Activated CD4-positive, alpha-beta memory T cell treated with anti-CD3 and anti-CD28 coated beads for 36 hours (primary cell): ENCODE results near the gene ADGRF3. TPM values are rescaled to one million over a fixed set of nuclear protein-coding genes. Genes with fewer than 3 reads are reported as not detected.

Source experiments
- CTCF ChIA-PET: fragments of 350-600 bp; sonication (Branson Sonifier 250); formaldehyde crosslinking; loops from one replicate; lab custom pipeline; 2021; ENCODE audit warnings: antibody characterized with exemption, inconsistent platforms; lab: Charles Lee
- POLR2A ChIA-PET: fragments of 350-600 bp; sonication (Branson Sonifier 250); formaldehyde crosslinking; loops from one replicate; lab custom pipeline; 2021; ENCODE audit warnings: antibody characterized with exemption; lab: Charles Lee
- DNase-seq: peaks from one replicate; pipeline ENCODE4 v3.0.0-alpha.2; 2020
- H3K27ac Mint-ChIP-seq: one replicate; pipeline ENCODE4 v1.8.0; 2021; ENCODE audit warnings: mixed read lengths
- H3K27me3 Mint-ChIP-seq: one replicate; pipeline ENCODE4 v1.8.0; 2021; ENCODE audit warnings: mixed read lengths
- H3K36me3 Mint-ChIP-seq: one replicate; pipeline ENCODE4 v1.8.0; 2021; ENCODE audit warnings: mixed read lengths
- H3K4me1 Mint-ChIP-seq: one replicate; pipeline ENCODE4 v1.8.0; 2021; ENCODE audit warnings: low read depth, mixed read lengths
- H3K4me3 Mint-ChIP-seq: one replicate; pipeline ENCODE4 v1.8.0; 2021; ENCODE audit warnings: mild to moderate bottlenecking, mixed read lengths
- H3K9me3 Mint-ChIP-seq: one replicate; pipeline ENCODE4 v1.8.0; 2021; ENCODE audit warnings: mixed read lengths
- intact Hi-C: fragments of 100-400 bp; cut with micrococcal nuclease; formaldehyde crosslinking; loops from one replicate; pipeline ENCODE4 v1.15.1; 2023
- total RNA-seq, 2 experiments: library from RNA; stranded (reverse); gene quantifications; one replicate each; pipeline ENCODE4 v1.2.3, GENCODE V29; 2021

ADGRF3 gene
- total RNA-seq, 2 experiments from 2014 or later = 1.4 to 3.7 TPM

DNA sequence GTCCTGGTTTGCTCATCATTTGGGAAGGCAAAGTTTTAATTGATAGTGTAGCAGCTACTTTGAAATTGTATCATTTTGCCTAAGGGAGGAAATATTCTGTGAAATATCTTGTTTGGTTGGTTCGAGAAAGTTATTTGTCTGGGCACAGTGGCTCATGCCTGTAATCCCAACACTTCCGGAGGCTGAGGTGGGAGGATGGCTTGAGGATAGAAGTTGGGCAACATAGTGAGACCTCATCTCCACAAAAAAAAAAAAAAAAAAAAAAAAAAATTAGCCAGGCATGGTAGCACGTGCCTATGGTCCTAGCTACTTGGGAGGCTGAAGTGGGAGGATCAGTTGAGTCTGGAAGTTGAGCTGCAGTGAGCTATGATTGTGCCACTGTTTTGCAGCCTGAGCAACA lies 3.1 kb upstream of the ADGRF3 start:
- ChIA-PET POLR2A (no interaction called here), CTCF (no interaction called here)
- no peaks in the 10 kb centered on the region for H3K27me3 Mint-ChIP-seq
- no peak for DNase-seq
- H3K4me1 Mint-ChIP-seq = peaks cover 44% of the 10 kb centered on the region
- no peaks in the 10 kb centered on the region for H3K9me3 Mint-ChIP-seq
- intact Hi-C loops = loop anchor here (5.0 kb wide), 1 partner anchor 1307 kb away; the partner anchor contains the start of gene EFR3B
- no peak overlapping the region for H3K27ac Mint-ChIP-seq
- no peak overlapping the region for H3K4me3 Mint-ChIP-seq
- H3K36me3 Mint-ChIP-seq = peaks cover 20% of the 10 kb centered on the region

DNA sequence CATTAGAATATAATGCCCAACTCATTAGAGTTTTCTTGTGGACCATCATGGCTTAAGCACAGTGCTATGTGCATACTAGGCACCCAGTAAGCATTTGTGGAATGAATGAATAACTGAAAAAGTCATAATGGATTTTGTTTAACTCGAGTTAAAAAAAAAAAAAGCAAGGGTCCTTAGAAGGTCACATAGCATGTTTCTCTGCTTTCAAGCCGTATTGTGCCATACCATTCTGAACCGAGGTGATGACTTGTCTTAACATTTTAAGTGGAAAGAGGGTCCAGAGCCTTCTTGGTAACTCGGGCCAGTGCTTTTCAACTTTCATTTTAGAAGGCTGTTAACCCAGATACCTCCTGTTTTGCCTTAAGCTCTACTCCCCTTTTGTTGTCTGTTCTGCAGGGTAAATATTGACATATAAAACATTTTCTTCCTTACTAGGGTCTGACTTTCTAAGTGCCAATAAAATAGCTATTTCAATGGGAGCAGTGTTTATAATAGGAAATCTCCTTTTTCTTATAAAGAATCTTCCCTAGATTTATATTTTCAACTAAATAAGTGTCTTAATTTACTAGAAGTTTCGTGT lies 787 bp upstream of the ADGRF3 start:
- H3K27ac Mint-ChIP-seq = peak overlapping the region; percentile 94
- peak overlapping the region; percentile 93 for H3K4me3 Mint-ChIP-seq
- intact Hi-C loops = loop anchor here (2.0 to 5.0 kb wide), 2 partner anchors 13 to 1305 kb away; partner anchors contain the start of gene EFR3B
- CTCF ChIA-PET = interaction anchor here (0.6 to 1.3 kb wide), 2 partner anchors 103 to 154 kb away, joined by 3 to 7 read pairs; partner anchors contain the start of genes HADHA and HADHB
- H3K36me3 Mint-ChIP-seq = peaks cover 14% of the 10 kb centered on the region
- POLR2A ChIA-PET = interaction anchor here (0.8 to 3.7 kb wide), 5 partner anchors 9 to 313 kb away, joined by 3 to 34 read pairs (median 4); partner anchors contain the start of genes HADHA, HADHB and RAB10
- DNase-seq = no peak
- peaks cover 41% of the 10 kb centered on the region for H3K4me1 Mint-ChIP-seq
- H3K27me3 Mint-ChIP-seq = no peaks in the 10 kb centered on the region
- no peaks in the 10 kb centered on the region for H3K9me3 Mint-ChIP-seq

DNA sequence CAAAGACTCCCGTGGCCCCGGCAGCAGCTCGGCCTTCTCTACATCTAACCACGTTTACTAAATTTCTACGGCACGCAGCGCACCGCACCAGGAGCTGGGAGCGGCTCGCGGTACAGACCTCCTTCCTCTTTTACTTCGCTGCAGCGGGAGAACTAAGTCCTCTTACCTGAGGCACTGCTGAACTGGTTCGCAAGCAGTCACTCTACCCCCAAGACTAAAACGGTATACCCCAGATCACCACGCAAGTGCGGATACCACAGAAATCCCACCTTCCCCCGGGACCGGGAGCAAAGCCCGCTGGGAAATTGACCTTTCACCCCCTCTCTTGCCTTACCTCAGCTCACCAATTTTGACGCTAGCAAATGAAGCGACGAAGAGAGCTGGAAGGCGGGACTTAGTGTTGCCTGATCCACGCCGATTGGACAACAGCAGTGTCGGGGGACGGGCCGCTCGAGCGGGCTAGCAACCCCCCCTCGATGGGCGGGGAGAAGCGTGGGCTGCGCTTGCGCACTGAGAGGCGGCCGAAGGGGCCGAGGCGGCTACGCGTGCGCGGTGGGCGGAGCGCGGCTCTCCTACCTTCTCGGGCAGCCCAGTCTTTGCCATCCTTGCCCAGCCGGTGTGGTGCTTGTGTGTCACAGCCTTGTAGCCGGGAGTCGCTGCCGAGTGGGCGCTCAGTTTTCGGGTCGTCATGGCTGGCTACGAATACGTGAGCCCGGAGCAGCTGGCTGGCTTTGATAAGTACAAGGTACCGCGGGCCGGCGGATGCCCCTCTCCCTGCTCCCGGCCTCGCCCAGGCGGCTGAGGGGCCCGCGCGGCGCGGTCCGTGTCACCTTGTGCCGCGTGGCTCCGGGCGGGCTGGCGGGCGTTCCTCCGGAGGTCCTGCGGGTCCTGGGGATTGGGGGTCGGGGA lies 790 bp downstream of the ADGRF3 start, which contains the start of gene SELENOI:
SELENOI (plus strand) TSS at position 599 of the 909 bp plus-strand sequence; CDS start at position 689, 90 bp downstream.
- Mint-ChIP-seq H3K27ac (peak within 1 kb of the TSS; percentile 94), H3K36me3 (peaks cover 14% of the 10 kb centered on the region), H3K4me3 (peak within 1 kb of the TSS; percentile 93), H3K27me3 (no peaks in the 10 kb centered on the region), H3K4me1 (peaks cover 33% of the 10 kb centered on the region), H3K9me3 (no peaks in the 10 kb centered on the region)
- intact Hi-C loops = loop anchor here (2.0 to 5.0 kb wide), 3 partner anchors 15 to 1303 kb away; partner anchors contain the start of genes EFR3B, HADHA and HADHB
- ChIA-PET CTCF (interaction anchor here (0.9 to 1.5 kb wide), 5 partner anchors 9 to 161 kb away, joined by 3 to 8 read pairs (median 7); partner anchors contain the start of genes HADHA and HADHB), POLR2A (interaction anchor here (0.7 to 3.7 kb wide), 8 partner anchors 8 to 312 kb away, joined by 3 to 34 read pairs (median 4); partner anchors contain the start of genes HADHA, HADHB and RAB10)
- peak; percentile 100 for DNase-seq

DNA sequence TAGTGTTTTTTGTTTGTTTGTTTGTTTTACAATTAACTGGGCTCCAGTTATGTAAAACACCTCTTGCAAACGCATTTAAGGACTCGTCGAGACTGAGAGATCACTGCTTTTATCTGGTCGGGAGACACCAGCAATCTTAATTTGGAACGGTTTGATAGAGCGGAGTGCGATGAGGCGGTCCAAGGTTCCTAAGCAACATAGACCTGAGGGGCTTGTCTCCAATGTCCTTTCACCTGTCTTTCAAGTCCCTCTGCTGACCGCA lies 1.4 kb downstream of the ADGRF3 start:
- intact Hi-C loops = loop anchor here (2.0 to 5.0 kb wide), 2 partner anchors 100 to 1303 kb away; partner anchors contain the start of genes EFR3B, HADHA and HADHB
- peaks cover 31% of the 10 kb centered on the region for H3K4me1 Mint-ChIP-seq
- POLR2A ChIA-PET = interaction anchor here (0.7 to 3.7 kb wide), 6 partner anchors 8 to 108 kb away, joined by 3 to 34 read pairs (median 4); partner anchors contain the start of genes HADHA and HADHB
- no peak for DNase-seq
- H3K4me3 Mint-ChIP-seq = peak overlapping the region; percentile 93
- no peaks in the 10 kb centered on the region for H3K27me3 Mint-ChIP-seq
- H3K9me3 Mint-ChIP-seq = no peaks in the 10 kb centered on the region
- CTCF ChIA-PET = interaction anchor here (0.9 to 1.5 kb wide), 4 partner anchors 8 to 161 kb away, joined by 3 to 8 read pairs (median 6); no protein-coding TSS in a partner anchor
- H3K27ac Mint-ChIP-seq = peak overlapping the region; percentile 94
- peaks cover 14% of the 10 kb centered on the region for H3K36me3 Mint-ChIP-seq

DNA sequence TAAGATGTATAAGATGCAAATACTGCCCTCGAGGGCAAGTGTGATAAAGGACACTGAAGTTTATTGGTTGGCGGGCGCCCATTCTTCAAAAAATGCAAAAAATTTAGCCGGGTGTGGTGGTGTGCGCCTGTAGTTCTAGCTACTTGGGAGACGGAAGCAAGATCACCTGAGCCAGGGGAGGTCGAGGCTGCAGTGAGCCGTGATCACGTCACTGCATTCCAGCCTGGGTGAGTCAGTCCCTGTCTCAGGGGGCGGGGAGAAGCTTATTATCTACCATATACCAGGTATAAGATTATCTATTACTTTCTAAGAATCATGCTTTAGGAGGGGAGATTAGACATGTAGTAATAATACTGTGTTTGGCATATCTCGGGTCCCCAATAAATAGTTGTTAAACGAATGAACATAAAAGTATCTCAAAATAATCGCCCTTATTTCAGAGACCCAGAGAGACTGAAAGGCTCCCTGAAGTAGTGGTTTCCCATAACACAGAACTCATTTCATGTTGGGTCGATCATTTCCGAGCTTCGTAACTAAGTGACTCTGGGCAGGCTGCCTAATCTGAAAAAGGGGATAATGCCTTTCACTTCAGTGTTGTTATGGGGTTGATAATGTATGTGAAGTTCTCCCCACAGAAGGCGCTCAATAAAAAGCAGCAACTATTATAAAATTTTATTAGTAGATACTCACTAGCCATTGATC lies 1.9 kb downstream of the ADGRF3 start:
- H3K4me3 Mint-ChIP-seq = peak overlapping the region; percentile 93
- ChIA-PET CTCF (interaction anchor here (0.8 to 1.5 kb wide), 4 partner anchors 14 to 160 kb away, joined by 3 to 8 read pairs (median 6); partner anchors contain the start of genes HADHA and HADHB), POLR2A (interaction anchor here (0.6 to 3.7 kb wide), 4 partner anchors 9 to 160 kb away, joined by 3 to 34 read pairs (median 8); partner anchors contain the start of genes HADHA and HADHB)
- peak overlapping the region; percentile 94 for H3K27ac Mint-ChIP-seq
- H3K9me3 Mint-ChIP-seq = no peaks in the 10 kb centered on the region
- intact Hi-C loops = loop anchor here (2.0 to 5.0 kb wide), 2 partner anchors 100 to 1302 kb away; partner anchors contain the start of genes EFR3B, HADHA and HADHB
- DNase-seq = peak; percentile 46
- peaks cover 14% of the 10 kb centered on the region for H3K36me3 Mint-ChIP-seq
- H3K4me1 Mint-ChIP-seq = peaks cover 31% of the 10 kb centered on the region
- no peaks in the 10 kb centered on the region for H3K27me3 Mint-ChIP-seq

DNA sequence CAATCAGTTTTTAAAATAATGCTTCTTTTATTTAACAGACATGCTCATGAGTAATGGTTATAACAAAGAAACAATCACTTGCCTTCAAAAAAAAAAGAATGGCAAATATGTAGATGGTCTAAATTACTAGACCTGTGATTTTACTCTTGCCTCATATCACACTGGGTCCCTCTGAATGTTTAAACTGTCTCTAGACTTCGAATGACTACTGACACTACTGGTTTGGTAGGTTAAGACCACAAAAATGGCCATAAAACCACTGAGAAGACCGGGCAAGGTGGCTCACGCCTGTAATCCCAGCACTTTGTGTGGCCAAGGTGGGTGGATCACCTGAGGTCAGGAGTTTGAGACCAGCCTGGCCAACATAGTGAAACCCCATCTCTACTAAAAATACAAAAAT lies 5.8 kb downstream of the ADGRF3 start:
- no peak overlapping the region for H3K27ac Mint-ChIP-seq

DNA sequence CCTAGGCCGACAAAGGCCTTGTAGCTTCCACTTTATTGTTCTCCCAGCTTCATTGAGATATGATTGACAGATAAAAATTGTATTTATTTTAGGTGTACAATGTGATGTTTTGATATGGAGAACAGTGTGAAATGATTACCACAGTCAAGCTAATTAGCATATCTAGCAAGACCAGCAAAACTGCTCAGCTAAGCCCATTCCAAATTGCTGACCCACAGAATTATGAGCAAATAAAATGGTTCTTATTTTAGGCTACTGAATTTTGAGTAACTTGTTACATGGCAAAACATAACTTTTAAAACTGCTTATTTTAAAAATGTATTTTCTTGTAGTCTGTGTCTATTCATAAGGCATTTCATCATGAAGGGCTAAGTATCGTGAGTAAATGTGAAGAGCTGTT lies 9.3 kb downstream of the ADGRF3 start:
- H3K9me3 Mint-ChIP-seq = no peaks in the 10 kb centered on the region
- no peaks in the 10 kb centered on the region for H3K27me3 Mint-ChIP-seq
- H3K27ac Mint-ChIP-seq = no peak overlapping the region
- H3K4me1 Mint-ChIP-seq = peaks cover 9% of the 10 kb centered on the region
- ChIA-PET CTCF (interaction anchor here (0.5 to 1.5 kb wide), 3 partner anchors 9 to 1634 kb away, joined by 3 to 6 read pairs (median 5); partner anchors contain the start of genes ADGRF3 and SELENOI), POLR2A (interaction anchor here (1.2 kb wide), 1 partner anchor 9 kb away, joined by 3 read pairs; the partner anchor contains the start of gene ADGRF3)
- H3K4me3 Mint-ChIP-seq = no peak overlapping the region
- intact Hi-C loops = loop anchor here (10.0 kb wide), 2 partner anchors 152 to 252 kb away; no protein-coding TSS in a partner anchor
- DNase-seq = no peak
- no peaks in the 10 kb centered on the region for H3K36me3 Mint-ChIP-seq

More for the DNA sequence above, 5.8 kb downstream of the ADGRF3 start:
- ChIA-PET CTCF (no interaction called here), POLR2A (no interaction called here)
- DNase-seq = no peak
- intact Hi-C loops = no loop called here
- Mint-ChIP-seq H3K4me1 (peaks cover 21% of the 10 kb centered on the region), H3K9me3 (no peaks in the 10 kb centered on the region), H3K4me3 (no peak overlapping the region), H3K36me3 (no peaks in the 10 kb centered on the region), H3K27me3 (no peaks in the 10 kb centered on the region)

DNA sequence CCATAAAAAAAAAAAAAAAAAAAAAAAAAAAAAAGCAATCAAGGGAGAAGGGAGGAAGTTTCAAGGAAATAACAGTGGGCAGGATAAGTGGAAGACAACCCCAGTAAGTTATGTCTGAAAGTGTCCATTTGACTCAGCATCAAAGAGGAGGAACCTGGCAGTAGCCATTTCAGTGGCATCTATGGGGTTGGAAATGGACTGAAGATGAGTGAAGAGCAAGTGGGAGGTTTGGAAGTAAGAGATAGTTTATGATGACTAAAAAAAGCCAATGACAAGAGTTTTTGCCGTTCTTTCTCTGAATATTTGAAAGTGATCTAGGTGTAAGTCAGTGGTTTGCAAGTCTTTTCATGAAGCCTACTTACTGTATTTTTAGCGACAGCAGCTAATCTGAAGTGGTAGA lies 9.9 kb downstream of the ADGRF3 start:
- Mint-ChIP-seq H3K27me3 (no peaks in the 10 kb centered on the region), H3K4me1 (peaks cover 9% of the 10 kb centered on the region), H3K4me3 (no peak overlapping the region), H3K36me3 (no peaks in the 10 kb centered on the region), H3K9me3 (no peaks in the 10 kb centered on the region), H3K27ac (no peak overlapping the region)
- DNase-seq = no peak
- ChIA-PET POLR2A (interaction anchor here (1.2 kb wide), 1 partner anchor 10 kb away, joined by 3 read pairs; the partner anchor contains the start of gene ADGRF3), CTCF (interaction anchor here (1.5 kb wide), 1 partner anchor 9 kb away, joined by 6 read pairs; the partner anchor contains the start of genes ADGRF3 and SELENOI)
- intact Hi-C loops = loop anchor here (10.0 kb wide), 2 partner anchors 152 to 252 kb away; no protein-coding TSS in a partner anchor

DNA sequence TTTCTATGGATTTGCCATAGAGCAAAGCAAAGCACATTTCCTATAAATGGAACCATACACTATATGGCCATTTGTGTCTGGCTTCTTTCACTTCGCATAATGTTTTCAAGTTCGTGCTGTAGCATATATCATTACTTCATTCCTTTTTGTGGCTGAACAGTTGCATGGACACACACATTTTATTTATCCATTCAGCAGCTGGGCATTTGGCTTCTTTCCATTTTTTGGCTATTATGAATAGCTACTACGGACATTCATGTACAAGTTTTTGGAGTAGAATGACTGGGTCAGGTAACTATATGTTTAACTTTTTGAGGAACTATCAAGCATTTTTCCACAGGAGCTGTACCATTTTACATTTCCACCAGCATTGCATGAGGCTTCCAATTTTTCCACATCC lies 11.4 kb downstream of the ADGRF3 start:
- Mint-ChIP-seq H3K4me3 (no peak overlapping the region), H3K36me3 (no peaks in the 10 kb centered on the region), H3K4me1 (peaks cover 11% of the 10 kb centered on the region), H3K27ac (no peak overlapping the region), H3K9me3 (no peaks in the 10 kb centered on the region), H3K27me3 (no peaks in the 10 kb centered on the region)
- CTCF ChIA-PET = no interaction called here
- no peak for DNase-seq
- intact Hi-C loops = loop anchor here (10.0 kb wide), 2 partner anchors 150 to 250 kb away; no protein-coding TSS in a partner anchor
- POLR2A ChIA-PET = no interaction called here

DNA sequence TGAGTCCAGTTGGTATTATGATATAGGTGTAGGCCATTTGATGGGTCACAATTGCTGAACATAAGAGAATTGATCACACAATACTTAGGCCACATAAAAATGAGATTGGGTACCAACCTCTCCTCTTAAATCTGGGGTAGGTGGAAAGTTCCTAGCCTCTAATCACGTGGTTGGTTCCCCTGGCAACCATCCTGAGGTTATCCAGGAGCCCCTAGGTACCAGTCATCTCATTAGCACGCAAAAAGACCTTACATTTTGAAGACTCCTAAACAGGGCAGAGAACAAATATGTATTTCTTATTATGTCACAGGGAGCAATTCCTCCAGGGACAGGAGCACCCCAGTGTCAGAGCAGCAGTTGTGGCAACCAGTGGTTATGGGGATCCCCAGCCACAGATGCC lies 13.3 kb downstream of the ADGRF3 start:
- Mint-ChIP-seq H3K4me1 (peaks cover 18% of the 10 kb centered on the region), H3K4me3 (no peak overlapping the region), H3K27me3 (no peaks in the 10 kb centered on the region), H3K9me3 (no peaks in the 10 kb centered on the region), H3K36me3 (no peaks in the 10 kb centered on the region), H3K27ac (no peak overlapping the region)
- no peak for DNase-seq
- CTCF ChIA-PET = no interaction called here
- intact Hi-C loops = loop anchor here (5.0 to 10.0 kb wide), 3 partner anchors 134 to 248 kb away; no protein-coding TSS in a partner anchor
- POLR2A ChIA-PET = no interaction called here
